ENCODE measurements around the gene ATG101. TPM values are rescaled to one million over a fixed set of nuclear protein-coding genes. Genes with fewer than 3 reads are reported as not detected.

ATG101 gene
- polyA plus RNA-seq, 1 of the 3 experiments (the other 2 are of a cell fraction), result 160 TPM

GRCh38 chr12:52085682-52086180 lies 16.0 kb downstream of the ATG101 start (continued):
- no peak for TF ChIP-seq CHD2 (IDR thresholded peaks at IDR 0.05; ENCODE audit: low read length, partially characterized antibody)

GRCh38 chr12:52086366-52086765 lies 16.6 kb downstream of the ATG101 start:
- Histone ChIP-seq H3K4me2 (no peak overlapping the region), H3F3A (replicated peaks; ENCODE audit: insufficient read depth) (no peaks in the 10 kb centered on the region), H3K4me1 (ENCODE audit: control insufficient read depth in 1 of 2, insufficient read depth in 2 of 2, low read depth in 1 of 2, low read length in 1 of 2) (peaks cover 0 to 16% of the 10 kb centered on the region in 2 experiments; a peak in 1 of 4 replicates), H3K36me3 (replicated peaks in 1 of 2; ENCODE audit: control insufficient read depth in 1 of 2, insufficient read depth in 2 of 2, low read length in 1 of 2) (no peaks in the 10 kb centered on the region), H3K79me2 (ENCODE audit: insufficient read depth) (no peaks in the 10 kb centered on the region), H2AFZ (ENCODE audit: low read depth) (no peak overlapping the region), H3K27ac (ENCODE audit: low read depth in 2 of 2, low read length in 1 of 2) (no peak overlapping the region), H4K20me1 (ENCODE audit: insufficient read depth) (no peaks in the 10 kb centered on the region), H3K9me3 (no peaks in the 10 kb centered on the region), H3K9ac (no peak overlapping the region), H3K27me3 (ENCODE audit: insufficient read depth) (peaks cover 16% of the 10 kb centered on the region), H3K4me3 (ENCODE audit: low read depth in 2 of 2, low read length in 1 of 2) (no peak overlapping the region), H3K9me2 (no peaks in the 10 kb centered on the region)
- ChIA-PET CTCF (interaction anchor here (2.0 to 24.8 kb wide), 2 partner anchors 35 to 52 kb away, joined by 8 to 949 read pairs; no protein-coding TSS in a partner anchor), POLR2A (no interaction called here)
- TF ChIP-seq NFIC (IDR thresholded peaks at IDR 0.05; ENCODE audit: borderline replicate concordance), result no peak
- no peak for TF ChIP-seq RCOR1 (IDR thresholded peaks at IDR 0.05; ENCODE audit: low read length)
- no peak for TF ChIP-seq ZBTB33 (IDR thresholded peaks at IDR 0.05; ENCODE audit: borderline replicate concordance, low read depth)
- no peak for TF ChIP-seq POLR2AphosphoS5 (IDR thresholded peaks at IDR 0.05; ENCODE audit: low read depth, low read length)
- TF ChIP-seq RXRA (IDR thresholded peaks at IDR 0.05; ENCODE audit: borderline replicate concordance, low read depth), result no peak
- DNase-seq, result peak; percentile 7
- 78% methylated on average over 9 of the region's 9 CpGs for WGBS (ENCODE audit: low lambda C conversion rate)

GRCh38 chr12:52086944-52087835 lies 17.4 kb downstream of the ATG101 start:
- no peak overlapping the region for H2AFZ ChIP-seq (ENCODE audit: low read depth)
- 71% methylated on average over 22 of the region's 22 CpGs for WGBS (ENCODE audit: low lambda C conversion rate)
- no peak overlapping the region for H3K4me2 ChIP-seq
- TF ChIP-seq NRF1 (IDR thresholded peaks at IDR 0.05; ENCODE audit: low read depth, low read length), result no peak
- no peak for TF ChIP-seq USF2 (IDR thresholded peaks at IDR 0.05; ENCODE audit: borderline replicate concordance, low read depth, low read length)
- TF ChIP-seq NFIC (IDR thresholded peaks at IDR 0.05; ENCODE audit: borderline replicate concordance), result no peak
- no peak for TF ChIP-seq SIN3A (IDR thresholded peaks at IDR 0.05; ENCODE audit: borderline replicate concordance, low read depth, low read length)
- no peak for TF ChIP-seq RCOR1 (IDR thresholded peaks at IDR 0.05; ENCODE audit: low read length)
- TF ChIP-seq FOXM1 (IDR thresholded peaks at IDR 0.05; ENCODE audit: low read depth), result no peak
- no peak for TF ChIP-seq PBX3 (IDR thresholded peaks at IDR 0.05)
- TF ChIP-seq GATA2 (CRISPR knock-in tag; IDR thresholded peaks at IDR 0.05), result no peak
- TF ChIP-seq FOSL2 (IDR thresholded peaks at IDR 0.05; ENCODE audit: borderline replicate concordance, low read depth), result no peak
- no peak for TF ChIP-seq EP300 (IDR thresholded peaks at IDR 0.05; ENCODE audit: borderline replicate concordance in 1 of 2, low read depth in 1 of 2, low read length in 1 of 2)
- no peak for TF ChIP-seq ZBTB33 (IDR thresholded peaks at IDR 0.05; ENCODE audit: borderline replicate concordance, low read depth)
- no peak for TF ChIP-seq SMC3 (IDR thresholded peaks at IDR 0.05; ENCODE audit: low read depth, low read length)
- H3K4me3 ChIP-seq (ENCODE audit: low read depth in 2 of 2, low read length in 1 of 2), result no peak overlapping the region
- no peaks in the 10 kb centered on the region for H3K36me3 ChIP-seq (replicated peaks in 1 of 2; ENCODE audit: control insufficient read depth in 1 of 2, insufficient read depth in 2 of 2, low read length in 1 of 2)
- no peaks in the 10 kb centered on the region for H3F3A ChIP-seq (replicated peaks; ENCODE audit: insufficient read depth)
- ChIA-PET CTCF (interaction anchor here (1.4 to 24.8 kb wide), 3 partner anchors 17 to 53 kb away, joined by 4 to 949 read pairs (median 8); partner anchors contain the start of gene ATG101), POLR2A (no interaction called here)
- peak; percentile 12 for DNase-seq
- H3K9me3 ChIP-seq, result no peaks in the 10 kb centered on the region
- H3K79me2 ChIP-seq (ENCODE audit: insufficient read depth), result no peaks in the 10 kb centered on the region
- peaks cover 0 to 12% of the 10 kb centered on the region in 2 experiments; a peak in 1 of 4 replicates for H3K4me1 ChIP-seq (ENCODE audit: control insufficient read depth in 1 of 2, insufficient read depth in 2 of 2, low read depth in 1 of 2, low read length in 1 of 2)
- H3K27me3 ChIP-seq (ENCODE audit: insufficient read depth), result peaks cover 24% of the 10 kb centered on the region
- no peak overlapping the region for H3K27ac ChIP-seq (ENCODE audit: low read depth in 2 of 2, low read length in 1 of 2)
- no peak overlapping the region for H3K9ac ChIP-seq
- H4K20me1 ChIP-seq (ENCODE audit: insufficient read depth), result no peaks in the 10 kb centered on the region
- no peaks in the 10 kb centered on the region for H3K9me2 ChIP-seq

Measured in SK-N-SH (cell line).